Neural cell (in vitro differentiated cells): Measurements from ENCODE around the gene INS.

Experiments
- EP300 ChIP-seq: fragments of 450-650 bp; conservative IDR thresholded peaks from 2 replicates; pipeline ENCODE4 v1.6.1; 2014; ENCODE audit warnings: antibody characterized with exemption, mild to moderate bottlenecking, moderate library complexity; ENCODE audit not compliant: poor library complexity, severe bottlenecking
- EZH2 ChIP-seq: fragments of 200-600, 300-800 bp; shearing (Covaris generic), sonication (generic); IDR thresholded peaks from 2 replicates; pipeline ENCODE4 v1.6.1; 2014; ENCODE audit warnings: antibody characterized with exemption, low read length, borderline replicate concordance, mild to moderate bottlenecking; ENCODE audit not compliant: insufficient read depth, poor library complexity, severe bottlenecking
- MXI1 ChIP-seq: fragments of 450-650 bp; conservative IDR thresholded peaks from 2 replicates; pipeline ENCODE4 v1.6.1; 2014; ENCODE audit warnings: antibody characterized with exemption, mild to moderate bottlenecking; ENCODE audit not compliant: poor library complexity, severe bottlenecking
- POLR2AphosphoS5 ChIP-seq: IDR thresholded peaks from 2 replicates; pipeline ENCODE4 v1.6.1; 2012
- RAD21 ChIP-seq: fragments of 450-650 bp; conservative IDR thresholded peaks from 2 replicates; pipeline ENCODE4 v1.6.1; 2014; ENCODE audit warnings: antibody characterized with exemption, mild to moderate bottlenecking, moderate library complexity
- REST ChIP-seq: IDR thresholded peaks from 2 replicates; pipeline ENCODE4 v1.6.1; 2012; ENCODE audit warnings: borderline replicate concordance
- SMC3 ChIP-seq: fragments of 450-650 bp; conservative IDR thresholded peaks from 2 replicates; pipeline ENCODE4 v1.6.1; 2014; ENCODE audit warnings: antibody characterized with exemption, mild to moderate bottlenecking, moderate library complexity; ENCODE audit not compliant: poor library complexity
- TAF1 ChIP-seq: IDR thresholded peaks from 2 replicates; pipeline ENCODE4 v1.6.1; 2012; ENCODE audit warnings: low read depth
- TF ChIP-seq, protein P1 (sequence below): fragments of 450-650 bp; IDR thresholded peaks from 2 replicates; pipeline ENCODE4 v1.5.1; 2014; ENCODE audit warnings: antibody characterized with exemption, mild to moderate bottlenecking, moderate library complexity; ENCODE audit not compliant: poor library complexity, severe bottlenecking

GRCh38 chr11:2182692-2183474 lies 21.9 kb upstream of the INS start:
- TF ChIP-seq EP300 (no peak), TAF1 (no peak), REST (no peak), SMC3 (no peak), POLR2AphosphoS5 (no peak), EZH2 (no peak), RAD21 (no peak), MXI1 (no peak)
- TF ChIP-seq, protein P1, sequence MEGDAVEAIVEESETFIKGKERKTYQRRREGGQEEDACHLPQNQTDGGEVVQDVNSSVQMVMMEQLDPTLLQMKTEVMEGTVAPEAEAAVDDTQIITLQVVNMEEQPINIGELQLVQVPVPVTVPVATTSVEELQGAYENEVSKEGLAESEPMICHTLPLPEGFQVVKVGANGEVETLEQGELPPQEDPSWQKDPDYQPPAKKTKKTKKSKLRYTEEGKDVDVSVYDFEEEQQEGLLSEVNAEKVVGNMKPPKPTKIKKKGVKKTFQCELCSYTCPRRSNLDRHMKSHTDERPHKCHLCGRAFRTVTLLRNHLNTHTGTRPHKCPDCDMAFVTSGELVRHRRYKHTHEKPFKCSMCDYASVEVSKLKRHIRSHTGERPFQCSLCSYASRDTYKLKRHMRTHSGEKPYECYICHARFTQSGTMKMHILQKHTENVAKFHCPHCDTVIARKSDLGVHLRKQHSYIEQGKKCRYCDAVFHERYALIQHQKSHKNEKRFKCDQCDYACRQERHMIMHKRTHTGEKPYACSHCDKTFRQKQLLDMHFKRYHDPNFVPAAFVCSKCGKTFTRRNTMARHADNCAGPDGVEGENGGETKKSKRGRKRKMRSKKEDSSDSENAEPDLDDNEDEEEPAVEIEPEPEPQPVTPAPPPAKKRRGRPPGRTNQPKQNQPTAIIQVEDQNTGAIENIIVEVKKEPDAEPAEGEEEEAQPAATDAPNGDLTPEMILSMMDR: no peak
